ENCODE results near the gene CCDC18. TPM values are rescaled to one million over a fixed set of nuclear protein-coding genes. Genes with fewer than 3 reads are reported as not detected.

Gene CCDC18
- total and polyA plus RNA-seq, 12 donors = 1.4 to 15.4 (median 4.7) TPM

DNA sequence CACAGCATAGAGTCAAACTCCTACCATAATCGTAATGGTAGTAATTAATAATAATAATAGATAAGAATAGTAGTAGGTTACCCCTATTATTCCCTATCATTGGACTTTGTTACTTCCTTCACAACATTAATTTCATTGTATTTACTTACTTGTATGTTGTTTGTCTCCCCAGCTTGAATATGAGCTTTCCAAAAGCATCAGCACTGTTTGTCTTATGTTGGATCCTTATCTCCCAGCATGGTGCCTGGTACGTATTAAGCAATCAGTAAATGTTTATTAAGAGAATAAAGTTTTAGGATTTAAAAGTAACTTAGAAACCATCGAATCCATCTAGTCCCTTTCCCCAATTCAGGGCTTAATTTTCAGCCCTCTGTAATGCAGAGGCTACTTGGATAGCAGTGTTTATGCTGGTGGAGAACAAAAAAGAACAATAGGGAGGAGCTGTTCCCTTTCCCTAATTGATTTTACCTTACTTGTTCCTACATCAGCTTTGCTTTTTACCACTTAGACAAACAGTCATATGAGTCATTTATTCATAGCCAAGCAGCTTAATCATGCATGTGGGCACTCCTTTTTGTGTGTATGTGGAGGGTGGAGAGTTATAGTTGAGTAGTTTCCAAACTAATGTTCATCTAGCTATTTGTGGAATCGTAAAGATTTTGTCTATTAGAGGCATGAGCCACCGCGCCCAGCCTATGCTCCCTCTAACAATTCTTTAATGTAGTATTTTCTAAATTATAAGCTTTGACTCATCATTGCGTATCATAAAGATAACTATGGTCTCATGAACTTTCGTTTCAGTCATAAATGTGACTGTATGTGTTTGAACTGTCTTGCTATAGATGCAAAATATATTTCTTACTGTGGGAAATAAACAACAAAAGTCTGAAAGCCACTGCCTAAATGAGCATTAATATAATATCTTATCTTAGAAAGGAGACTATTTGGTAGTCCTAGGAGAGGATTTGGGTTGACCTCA is 144.3 kb downstream of the CCDC18 start:
- Histone ChIP-seq H3K4me3 (no peak overlapping the region), H3K27ac (no peak overlapping the region), H3K9me3 (replicated peaks in 1 of 3) (no peaks in the 10 kb centered on the region), H3K27me3 (no peaks in the 10 kb centered on the region), H3K36me3 (replicated peaks in 1 of 2) (no peaks in the 10 kb centered on the region), H3K4me1 (replicated peaks in 1 of 2) (no peaks in the 10 kb centered on the region)
- WGBS, 4 donors = 79 to 88% (median 82%) methylated on average over 8 of the region's 8 CpGs
- no peak for DNase-seq
- no peak for TF ChIP-seq POLR2A (IDR thresholded peaks at IDR 0.05)
- TF ChIP-seq, protein P1, sequence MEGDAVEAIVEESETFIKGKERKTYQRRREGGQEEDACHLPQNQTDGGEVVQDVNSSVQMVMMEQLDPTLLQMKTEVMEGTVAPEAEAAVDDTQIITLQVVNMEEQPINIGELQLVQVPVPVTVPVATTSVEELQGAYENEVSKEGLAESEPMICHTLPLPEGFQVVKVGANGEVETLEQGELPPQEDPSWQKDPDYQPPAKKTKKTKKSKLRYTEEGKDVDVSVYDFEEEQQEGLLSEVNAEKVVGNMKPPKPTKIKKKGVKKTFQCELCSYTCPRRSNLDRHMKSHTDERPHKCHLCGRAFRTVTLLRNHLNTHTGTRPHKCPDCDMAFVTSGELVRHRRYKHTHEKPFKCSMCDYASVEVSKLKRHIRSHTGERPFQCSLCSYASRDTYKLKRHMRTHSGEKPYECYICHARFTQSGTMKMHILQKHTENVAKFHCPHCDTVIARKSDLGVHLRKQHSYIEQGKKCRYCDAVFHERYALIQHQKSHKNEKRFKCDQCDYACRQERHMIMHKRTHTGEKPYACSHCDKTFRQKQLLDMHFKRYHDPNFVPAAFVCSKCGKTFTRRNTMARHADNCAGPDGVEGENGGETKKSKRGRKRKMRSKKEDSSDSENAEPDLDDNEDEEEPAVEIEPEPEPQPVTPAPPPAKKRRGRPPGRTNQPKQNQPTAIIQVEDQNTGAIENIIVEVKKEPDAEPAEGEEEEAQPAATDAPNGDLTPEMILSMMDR (IDR thresholded peaks at IDR 0.05) = no peak
- intact Hi-C loops (cut with DNase I) = no loop called here

Small RNAs within 50 kb of the gene (small RNA-seq; reads per million reads assigned to genes)
- gene AC126124.1 = 0 reads per million in 2 donors
- 0 reads per million in 2 donors for gene AL139421.1

Other genes with a start within 250 kb of the CCDC18 start
- gene DIPK1A, start 219.3 kb upstream of the CCDC18 start, total RNA-seq = 10 to 100 TPM in 1 of 9 donors, 1 to 10 TPM in 7, under 1 TPM in 1; 0.91 to 10.2 (median 3.1) TPM
- 1 to 10 TPM; 1.4 to 5.0 (median 1.7) TPM for gene DIPK1A, start 219.3 kb upstream of the CCDC18 start, polyA plus RNA-seq
- gene MTF2, start 101.4 kb upstream of the CCDC18 start, total RNA-seq = 10 to 100 TPM in 7 of 9 donors, 1 to 10 TPM in 2; 4.6 to 62.7 (median 23.4) TPM
- gene MTF2, start 101.4 kb upstream of the CCDC18 start, polyA plus RNA-seq = 10 to 100 TPM; 14.1 to 21.2 (median 17.7) TPM
- 100 to 1,000 TPM in 2 of 9 donors, 10 to 100 TPM in 7; 31.8 to 172 (median 86.0) TPM for gene TMED5, start 311 bp upstream of the CCDC18 start, total RNA-seq
- gene TMED5, start 311 bp upstream of the CCDC18 start, polyA plus RNA-seq = 100 to 1,000 TPM in 1 of 3 donors, 1 to 10 TPM in 2; 8.5 to 181 (median 8.8) TPM
- gene DR1, start 165.2 kb downstream of the CCDC18 start, total RNA-seq = 10 to 100 TPM; 17.0 to 72.0 (median 38.3) TPM
- gene DR1, start 165.2 kb downstream of the CCDC18 start, polyA plus RNA-seq = 10 to 100 TPM in 1 of 3 donors, 1 to 10 TPM in 2; 3.9 to 31.3 (median 8.0) TPM

Data from adrenal gland (tissue), 12 donors.